ENCODE measurements around the gene CA14.

The CA14 gene

GRCh38 chr1:150288822-150289221 is 31.2 kb downstream of the CA14 start:
- Histone ChIP-seq H3K9me2 (ENCODE audit: low read depth, low read length) (no peaks in the 10 kb centered on the region), H3K9me3 (ENCODE audit: low read length) (no peaks in the 10 kb centered on the region), H3K9ac (ENCODE audit: low read length) (no peak overlapping the region), H3K27ac (ENCODE audit: low read depth, low read length, poor library complexity, severe bottlenecking) (no peak overlapping the region), H3F3A (ENCODE audit: insufficient read depth, low read length) (no peaks in the 10 kb centered on the region), H3K27me3 (ENCODE audit: insufficient read depth, low read length) (no peaks in the 10 kb centered on the region), H3K36me3 (ENCODE audit: insufficient read depth, low read length) (no peaks in the 10 kb centered on the region), H3K4me1 (ENCODE audit: insufficient read depth, low read length, severe bottlenecking) (peaks cover 9% of the 10 kb centered on the region), H4K20me1 (ENCODE audit: insufficient read depth, low read length) (no peaks in the 10 kb centered on the region), H3K4me3 (ENCODE audit: low read depth, low read length, poor library complexity, severe bottlenecking) (no peak overlapping the region), H3K4me2 (ENCODE audit: low read length) (no peak overlapping the region), H3K79me2 (ENCODE audit: insufficient read depth, low read length) (no peaks in the 10 kb centered on the region; the same call in 1 of the 2 replicates), H2AFZ (ENCODE audit: low read length) (no peak overlapping the region)
- TF ChIP-seq CTCF (IDR thresholded peaks at IDR 0.05; ENCODE audit: low read length) = no peak
- no peak for TF ChIP-seq EZH2 (IDR thresholded peaks at IDR 0.05; ENCODE audit: borderline replicate concordance, low read length)

- Histone ChIP-seq H4K20me1 (ENCODE audit: insufficient read depth, low read length) (no peaks in the 10 kb centered on the region), H3K4me2 (ENCODE audit: low read length) (peak within 1 kb of the TSS; percentile 94), H3K9ac (ENCODE audit: low read length) (peak within 1 kb of the TSS; percentile 86), H3K27ac (ENCODE audit: low read depth, low read length, poor library complexity, severe bottlenecking) (peak within 1 kb of the TSS; percentile 12), H3K27me3 (ENCODE audit: insufficient read depth, low read length) (no peaks in the 10 kb centered on the region), H3K4me3 (ENCODE audit: low read depth, low read length, poor library complexity, severe bottlenecking) (peak within 1 kb of the TSS; percentile 91), H3K79me2 (ENCODE audit: insufficient read depth, low read length) (peaks cover 13% of the 10 kb centered on the region), H3K4me1 (ENCODE audit: insufficient read depth, low read length, severe bottlenecking) (peaks cover 25% of the 10 kb centered on the region), H3K36me3 (ENCODE audit: insufficient read depth, low read length) (peaks cover 29% of the 10 kb centered on the region; the same call in 1 of the 2 replicates), H3K9me2 (ENCODE audit: low read depth, low read length) (no peaks in the 10 kb centered on the region), H3K9me3 (ENCODE audit: low read length) (no peaks in the 10 kb centered on the region), H2AFZ (ENCODE audit: low read length) (peak within 1 kb of the TSS; percentile 43), H3F3A (ENCODE audit: insufficient read depth, low read length) (no peaks in the 10 kb centered on the region)
- no peak for TF ChIP-seq CTCF (IDR thresholded peaks at IDR 0.05; ENCODE audit: low read length)
- no peak for TF ChIP-seq EZH2 (IDR thresholded peaks at IDR 0.05; ENCODE audit: borderline replicate concordance, low read length)
Measured at GRCh38 chr1:150293433-150294253, 36.1 kb downstream of the CA14 start, which contains the start of gene MRPS21. MRPS21 (plus strand) TSS chr1:150293861; CDS start chr1:150294367, 506 bp downstream.

- TF ChIP-seq EZH2 (IDR thresholded peaks at IDR 0.05; ENCODE audit: borderline replicate concordance, low read length) (no peak), CTCF (IDR thresholded peaks at IDR 0.05; ENCODE audit: low read length) (no peak)
- Histone ChIP-seq H3F3A (ENCODE audit: insufficient read depth, low read length) (no peaks in the 10 kb centered on the region), H3K4me2 (ENCODE audit: low read length) (no peak overlapping the region), H3K79me2 (ENCODE audit: insufficient read depth, low read length) (peaks cover 13% of the 10 kb centered on the region), H3K36me3 (ENCODE audit: insufficient read depth, low read length) (peaks cover 45% of the 10 kb centered on the region), H4K20me1 (ENCODE audit: insufficient read depth, low read length) (no peaks in the 10 kb centered on the region), H2AFZ (ENCODE audit: low read length) (no peak overlapping the region), H3K27me3 (ENCODE audit: insufficient read depth, low read length) (no peaks in the 10 kb centered on the region), H3K9me2 (ENCODE audit: low read depth, low read length) (no peaks in the 10 kb centered on the region), H3K4me1 (ENCODE audit: insufficient read depth, low read length, severe bottlenecking) (peaks cover 25% of the 10 kb centered on the region), H3K27ac (ENCODE audit: low read depth, low read length, poor library complexity, severe bottlenecking) (no peak overlapping the region), H3K4me3 (ENCODE audit: low read depth, low read length, poor library complexity, severe bottlenecking) (no peak overlapping the region), H3K9me3 (ENCODE audit: low read length) (no peaks in the 10 kb centered on the region), H3K9ac (ENCODE audit: low read length) (no peak overlapping the region)
Measured at GRCh38 chr1:150295476-150295875, 37.9 kb downstream of the CA14 start.
